HL-60 (cell line): Measurements from ENCODE around the gene CAMSAP1.
A peak's percentile ranks its signal among the peaks of the same experiment; 100 is the strongest.

Experiments
- DNase-seq, 2 experiments: peaks; one replicate each; pipeline ENCODE4 v3.0.0-alpha.2; 2010 to 2020; ENCODE audit warnings: low read depth in 1 of 2, low spot score in 1 of 2
- H3K27ac ChIP-seq: fragments of 250-450 bp; sonication (Bioruptor Pico); replicated peaks from 2 replicates; pipeline ENCODE4 v1.5.1; 2020; ENCODE audit warnings: mild to moderate bottlenecking, moderate library complexity
- H3K27me3 ChIP-seq: fragments of 250-450 bp; sonication (Bioruptor Pico); 2 replicates; pipeline ENCODE4 v1.5.1; 2021; ENCODE audit warnings: mild to moderate bottlenecking, moderate library complexity; ENCODE audit not compliant: insufficient read depth, poor library complexity, severe bottlenecking
- H3K4me3 ChIP-seq: replicated peaks from 2 replicates; pipeline ENCODE4 v1.5.1; 2011; ENCODE audit warnings: mild to moderate bottlenecking, control low read depth, low read length; ENCODE audit not compliant: insufficient read depth
- CTCF ChIP-seq: IDR thresholded peaks from one replicate; pipeline ENCODE4 v1.5.1; 2011; ENCODE audit warnings: low read length, control low read depth, inconsistent platforms; ENCODE audit not compliant: insufficient read depth
- GABPA ChIP-seq: IDR thresholded peaks from 2 replicates; pipeline ENCODE4 v1.6.1; 2012; ENCODE audit warnings: low read depth
- POLR2AphosphoS5 ChIP-seq: IDR thresholded peaks from 2 replicates; pipeline ENCODE4 v1.6.1; 2012; ENCODE audit warnings: low read depth
- SPI1 ChIP-seq: IDR thresholded peaks from 2 replicates; pipeline ENCODE4 v1.6.1; 2012; ENCODE audit warnings: low read depth, mild to moderate bottlenecking, borderline replicate concordance
- TF ChIP-seq, protein P1 (sequence below): IDR thresholded peaks from 2 replicates; pipeline ENCODE4 v1.6.1; 2012; ENCODE audit warnings: low read depth; ENCODE audit not compliant: insufficient replicate concordance

Gene CAMSAP1

DNA sequence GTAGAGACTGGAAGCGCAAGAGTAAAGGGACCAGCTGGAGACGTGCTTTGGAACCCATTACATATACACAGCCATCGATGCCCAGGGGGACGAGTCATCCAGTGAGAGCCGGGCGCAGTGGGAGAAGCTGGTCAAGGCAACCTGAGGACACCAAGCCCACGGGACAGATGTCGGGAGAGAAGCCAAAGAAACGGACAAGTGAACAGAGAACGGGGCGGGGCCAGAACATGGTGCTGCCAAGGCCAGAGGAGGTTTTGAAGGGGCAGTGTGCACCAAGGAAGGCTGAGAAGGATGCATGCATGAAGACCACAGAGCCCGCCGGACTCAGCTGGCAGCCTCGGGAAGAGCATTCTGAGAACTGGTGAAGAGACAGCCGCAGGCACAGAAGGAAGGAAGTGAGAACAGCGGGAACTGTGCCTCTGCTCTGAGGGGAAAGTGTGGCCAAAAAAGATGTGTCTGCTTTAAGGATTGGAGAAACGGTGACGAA, 20.3 kb downstream of the CAMSAP1 start:
- Histone ChIP-seq H3K27ac (peak overlapping the region; percentile 69), H3K27me3 (no peaks in the 10 kb centered on the region), H3K4me3 (peak overlapping the region; percentile 14)
- peak; percentile 53 to 70 for DNase-seq
- TF ChIP-seq SPI1 = peak; percentile 81
- TF ChIP-seq, protein P1, sequence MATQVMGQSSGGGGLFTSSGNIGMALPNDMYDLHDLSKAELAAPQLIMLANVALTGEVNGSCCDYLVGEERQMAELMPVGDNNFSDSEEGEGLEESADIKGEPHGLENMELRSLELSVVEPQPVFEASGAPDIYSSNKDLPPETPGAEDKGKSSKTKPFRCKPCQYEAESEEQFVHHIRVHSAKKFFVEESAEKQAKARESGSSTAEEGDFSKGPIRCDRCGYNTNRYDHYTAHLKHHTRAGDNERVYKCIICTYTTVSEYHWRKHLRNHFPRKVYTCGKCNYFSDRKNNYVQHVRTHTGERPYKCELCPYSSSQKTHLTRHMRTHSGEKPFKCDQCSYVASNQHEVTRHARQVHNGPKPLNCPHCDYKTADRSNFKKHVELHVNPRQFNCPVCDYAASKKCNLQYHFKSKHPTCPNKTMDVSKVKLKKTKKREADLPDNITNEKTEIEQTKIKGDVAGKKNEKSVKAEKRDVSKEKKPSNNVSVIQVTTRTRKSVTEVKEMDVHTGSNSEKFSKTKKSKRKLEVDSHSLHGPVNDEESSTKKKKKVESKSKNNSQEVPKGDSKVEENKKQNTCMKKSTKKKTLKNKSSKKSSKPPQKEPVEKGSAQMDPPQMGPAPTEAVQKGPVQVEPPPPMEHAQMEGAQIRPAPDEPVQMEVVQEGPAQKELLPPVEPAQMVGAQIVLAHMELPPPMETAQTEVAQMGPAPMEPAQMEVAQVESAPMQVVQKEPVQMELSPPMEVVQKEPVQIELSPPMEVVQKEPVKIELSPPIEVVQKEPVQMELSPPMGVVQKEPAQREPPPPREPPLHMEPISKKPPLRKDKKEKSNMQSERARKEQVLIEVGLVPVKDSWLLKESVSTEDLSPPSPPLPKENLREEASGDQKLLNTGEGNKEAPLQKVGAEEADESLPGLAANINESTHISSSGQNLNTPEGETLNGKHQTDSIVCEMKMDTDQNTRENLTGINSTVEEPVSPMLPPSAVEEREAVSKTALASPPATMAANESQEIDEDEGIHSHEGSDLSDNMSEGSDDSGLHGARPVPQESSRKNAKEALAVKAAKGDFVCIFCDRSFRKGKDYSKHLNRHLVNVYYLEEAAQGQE = peak; percentile 34
- no peak; the same call in 1 of the 2 replicates for TF ChIP-seq GABPA
- TF ChIP-seq POLR2AphosphoS5 = no peak
- TF ChIP-seq CTCF = no peak

DNA sequence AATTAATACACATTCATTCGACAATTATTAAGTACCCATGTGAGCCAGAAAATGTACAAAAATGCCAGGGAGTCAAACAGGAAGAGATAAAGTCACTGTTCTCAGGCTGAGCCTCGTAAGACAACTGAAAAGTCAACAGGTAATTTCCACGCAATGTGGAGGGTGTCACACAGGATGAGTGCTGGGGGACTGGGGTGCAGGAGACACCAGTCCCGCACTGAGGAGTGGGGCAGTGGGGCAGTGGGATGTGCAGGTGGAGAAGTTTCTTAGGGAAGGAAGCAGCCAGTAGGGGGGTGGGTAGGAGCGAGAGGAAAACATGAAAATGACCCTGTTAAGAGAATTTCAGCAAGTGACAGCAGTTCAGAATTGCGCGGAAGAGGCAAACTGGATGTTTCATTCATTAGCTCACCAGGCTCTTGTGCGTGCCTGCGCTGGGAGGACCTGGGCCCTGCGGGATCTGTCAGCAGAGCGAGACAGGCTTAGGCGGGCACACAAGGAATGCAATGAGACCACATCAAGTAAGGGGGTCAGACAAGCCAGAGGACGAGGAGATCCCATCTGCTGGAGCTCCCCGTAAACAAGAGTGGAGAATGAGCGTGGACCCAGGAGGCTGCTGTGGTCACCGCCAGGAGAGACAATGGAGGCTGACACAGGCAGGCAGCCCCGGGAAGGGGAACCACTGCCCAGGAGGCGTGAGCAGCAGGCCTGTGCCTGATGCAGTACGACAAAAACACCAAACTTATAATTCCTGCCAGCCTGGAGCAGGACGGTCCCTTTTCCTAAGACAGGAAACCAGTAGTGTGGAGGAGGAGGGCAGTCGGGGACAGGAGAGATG, 21.0 kb downstream of the CAMSAP1 start:
- Histone ChIP-seq H3K4me3 (no peak overlapping the region), H3K27me3 (no peaks in the 10 kb centered on the region), H3K27ac (no peak overlapping the region)
- no peak for DNase-seq
- TF ChIP-seq, protein P1 = no peak
- TF ChIP-seq POLR2AphosphoS5 (no peak), SPI1 (no peak)

GRCh38 chr9:135885100-135885853, 22.1 kb downstream of the CAMSAP1 start:
- H3K27me3 ChIP-seq = no peaks in the 10 kb centered on the region
- no peak for DNase-seq
- H3K4me3 ChIP-seq = no peak overlapping the region
- TF ChIP-seq GABPA = no peak
- TF ChIP-seq CTCF = no peak
- TF ChIP-seq SPI1 = no peak
- TF ChIP-seq POLR2AphosphoS5 = no peak
- TF ChIP-seq, protein P1 = no peak
- H3K27ac ChIP-seq = no peak overlapping the region
